GM18508 (cell line): ENCODE results near the gene MZF1.
"Not testable (repeated sequence)": the region's sequence is repeated elsewhere in the genome, so short reads cannot be mapped to it uniquely, and the experiment has no call there.

Source experiments
- ATAC-seq: cut with Tn5 transposase; IDR thresholded peaks from one replicate; pipeline ENCODE4 v1.9.1; 2021; ENCODE audit warnings: moderate number of reproducible peaks; ENCODE audit not compliant: insufficient read depth, unreplicated experiment

The MZF1 gene

GRCh38 chr19:58572818-58573657 lies at the start of gene MZF1:
Gene MZF1 (minus strand): TSS chr19:58573335. CDS start chr19:58571389, 1,946 bp downstream.
- peak; percentile 43 for ATAC-seq

- ATAC-seq, result not testable (repeated sequence)
Observed at GRCh38 chr19:58607213-58607612, 34.1 kb upstream of the MZF1 start.

GRCh38 chr19:58606251-58606896 lies 33.2 kb upstream of the MZF1 start:
- not testable (repeated sequence) for ATAC-seq

- ATAC-seq, result no peak
Observed at GRCh38 chr19:58586133-58586765, 13.1 kb upstream of the MZF1 start.

- ATAC-seq, result no peak
Observed at GRCh38 chr19:58585442-58586132, 12.5 kb upstream of the MZF1 start.

- no peak for ATAC-seq
Observed at GRCh38 chr19:58584498-58585441, 11.6 kb upstream of the MZF1 start.

- ATAC-seq, result no peak
Observed at GRCh38 chr19:58582985-58583384, 9.8 kb upstream of the MZF1 start.

- ATAC-seq, result no peak
Observed at GRCh38 chr19:58581227-58582141, 8.3 kb upstream of the MZF1 start.

GRCh38 chr19:58579473-58580142 lies 6.5 kb upstream of the MZF1 start:
- ATAC-seq, result no peak

- ATAC-seq, result no peak
Observed at GRCh38 chr19:58578012-58578925, 5.1 kb upstream of the MZF1 start.

- ATAC-seq, result not testable (repeated sequence)
Observed at GRCh38 chr19:58577581-58577980, 4.4 kb upstream of the MZF1 start.

- peak; percentile 29 for ATAC-seq
Observed at GRCh38 chr19:58575183-58576041, 2.3 kb upstream of the MZF1 start.

- no peak for ATAC-seq
Observed at GRCh38 chr19:58573658-58574164, 576 bp upstream of the MZF1 start.

GRCh38 chr19:58572026-58572817 lies 913 bp downstream of the MZF1 start:
- ATAC-seq, result no peak

- ATAC-seq, result no peak
Observed at GRCh38 chr19:58571575-58571947, 1.6 kb downstream of the MZF1 start.
